ENCODE measurements around the gene RGPD8. TPM values are rescaled to one million over a fixed set of nuclear protein-coding genes. Genes with fewer than 3 reads are reported as not detected.
A peak's percentile ranks its signal among the peaks of the same experiment; 100 is the strongest.

Gene RGPD8
- total and polyA plus RNA-seq, 7 experiments from 2014 or later = 3.6 to 50.6 (median 27.8) TPM

GRCh38 chr2:112340475-112341267, 92.8 kb downstream of the RGPD8 start:
- ChIA-PET CTCF (no interaction called here), POLR2A (no interaction called here)
- H3K4me1 Mint-ChIP-seq = peaks cover 0 to 14% (median 0%) of the 10 kb centered on the region in 7 donors
- intact Hi-C loops (cut with micrococcal nuclease) = no loop called here
- H3K27me3 Mint-ChIP-seq = peaks cover 0 to 10% (median 0%) of the 10 kb centered on the region in 5 donors
- no peak overlapping the region for H3K27ac Mint-ChIP-seq
- peaks cover 0 to 3% (median 0%) of the 10 kb centered on the region in 11 donors for H3K9me3 Mint-ChIP-seq
- Histone ChIP-seq H3K4me3 (ENCODE audit: low read length) (no peak overlapping the region), H3K36me3 (ENCODE audit: control insufficient read depth in 2 of 3, insufficient read depth in 3 of 3, low read length in 3 of 3) (no peaks in the 10 kb centered on the region), H3K4me1 (ENCODE audit: control insufficient read depth in 2 of 2, insufficient read depth in 2 of 2, low read length in 2 of 2) (no peaks in the 10 kb centered on the region), H3K27ac (ENCODE audit: low read depth, low read length) (no peak overlapping the region), H3K27me3 (ENCODE audit: control insufficient read depth in 2 of 2, insufficient read depth in 2 of 2, low read length in 2 of 2) (no peaks in the 10 kb centered on the region), H3K9me3 (ENCODE audit: control insufficient read depth in 2 of 3, low read length in 3 of 3) (no peaks in the 10 kb centered on the region)
- H3K4me3 Mint-ChIP-seq = no peak overlapping the region
- H3K36me3 Mint-ChIP-seq = peaks cover 0 to 4% (median 0%) of the 10 kb centered on the region in 5 donors
- no peak for DNase-seq
- no peak for ATAC-seq

- CTCF ChIA-PET = no interaction called here
- H3K27ac Mint-ChIP-seq = no peak overlapping the region
- Histone ChIP-seq H3K4me3 (ENCODE audit: low read length) (no peak overlapping the region), H3K27ac (ENCODE audit: low read depth, low read length) (no peak overlapping the region), H3K36me3 (ENCODE audit: control insufficient read depth in 2 of 3, insufficient read depth in 3 of 3, low read length in 3 of 3) (no peaks in the 10 kb centered on the region), H3K4me1 (ENCODE audit: control insufficient read depth in 2 of 2, insufficient read depth in 2 of 2, low read length in 2 of 2) (no peaks in the 10 kb centered on the region), H3K9me3 (ENCODE audit: control insufficient read depth in 2 of 3, low read length in 3 of 3) (no peaks in the 10 kb centered on the region), H3K27me3 (ENCODE audit: control insufficient read depth in 2 of 2, insufficient read depth in 2 of 2, low read length in 2 of 2) (no peaks in the 10 kb centered on the region)
- H3K36me3 Mint-ChIP-seq = peaks cover 0 to 4% (median 0%) of the 10 kb centered on the region in 5 donors
- no peak overlapping the region for H3K4me3 Mint-ChIP-seq
- peaks cover 0 to 2% (median 0%) of the 10 kb centered on the region in 11 donors for H3K9me3 Mint-ChIP-seq
- peaks cover 0 to 14% (median 0%) of the 10 kb centered on the region in 7 donors for H3K4me1 Mint-ChIP-seq
- intact Hi-C loops (cut with micrococcal nuclease) = no loop called here
- POLR2A ChIA-PET = no interaction called here
- H3K27me3 Mint-ChIP-seq = peaks cover 0 to 10% (median 0%) of the 10 kb centered on the region in 5 donors
- DNase-seq (no peak), ATAC-seq (no peak)
Observed at GRCh38 chr2:112339986-112340385, 93.5 kb downstream of the RGPD8 start.

GRCh38 chr2:112335600-112335999, 97.8 kb downstream of the RGPD8 start:
- ChIA-PET CTCF (no interaction called here), POLR2A (no interaction called here)
- Histone ChIP-seq H3K27me3 (ENCODE audit: control insufficient read depth in 2 of 2, insufficient read depth in 2 of 2, low read length in 2 of 2) (no peaks in the 10 kb centered on the region), H3K4me1 (ENCODE audit: control insufficient read depth in 2 of 2, insufficient read depth in 2 of 2, low read length in 2 of 2) (no peaks in the 10 kb centered on the region), H3K4me3 (ENCODE audit: low read length) (no peak overlapping the region), H3K27ac (ENCODE audit: low read depth, low read length) (no peak overlapping the region), H3K9me3 (ENCODE audit: control insufficient read depth in 2 of 3, low read length in 3 of 3) (no peaks in the 10 kb centered on the region), H3K36me3 (ENCODE audit: control insufficient read depth in 2 of 3, insufficient read depth in 3 of 3, low read length in 3 of 3) (peaks cover 0 to 8% (median 0%) of the 10 kb centered on the region in 3 experiments)
- H3K9me3 Mint-ChIP-seq = no peaks in the 10 kb centered on the region
- no peak overlapping the region for H3K4me3 Mint-ChIP-seq
- peaks cover 0 to 5% (median 0%) of the 10 kb centered on the region in 5 donors for H3K27me3 Mint-ChIP-seq
- no peak for ATAC-seq
- intact Hi-C loops (cut with micrococcal nuclease) = no loop called here
- peaks cover 0 to 15% (median 8%) of the 10 kb centered on the region in 5 donors for H3K36me3 Mint-ChIP-seq
- peak overlapping the region in 1 of 9 donors; percentile 2 for H3K27ac Mint-ChIP-seq
- DNase-seq = no peak
- peaks cover 0 to 3% (median 0%) of the 10 kb centered on the region in 7 donors for H3K4me1 Mint-ChIP-seq

GRCh38 chr2:112332123-112332696, 101.2 kb downstream of the RGPD8 start:
- POLR2A ChIA-PET = no interaction called here
- H3K9me3 ChIP-seq (ENCODE audit: control insufficient read depth in 2 of 3, low read length in 3 of 3) = no peaks in the 10 kb centered on the region
- no peaks in the 10 kb centered on the region for H3K27me3 ChIP-seq (ENCODE audit: control insufficient read depth in 2 of 2, insufficient read depth in 2 of 2, low read length in 2 of 2)
- CTCF ChIA-PET = no interaction called here
- Mint-ChIP-seq H3K27me3 (no peaks in the 10 kb centered on the region), H3K27ac (no peak overlapping the region), H3K4me1 (peaks cover 0 to 3% (median 0%) of the 10 kb centered on the region in 7 donors), H3K4me3 (no peak overlapping the region), H3K36me3 (peaks cover 9 to 37% (median 22%) of the 10 kb centered on the region in 5 donors), H3K9me3 (peaks cover 0 to 5% (median 0%) of the 10 kb centered on the region in 11 donors)
- ATAC-seq (no peak), DNase-seq (no peak)
- peaks cover 0 to 14% (median 0%) of the 10 kb centered on the region in 3 experiments for H3K36me3 ChIP-seq (ENCODE audit: control insufficient read depth in 2 of 3, insufficient read depth in 3 of 3, low read length in 3 of 3)
- intact Hi-C loops (cut with micrococcal nuclease) = no loop called here
- H3K27ac ChIP-seq (ENCODE audit: low read depth, low read length) = no peak overlapping the region
- H3K4me1 ChIP-seq (ENCODE audit: control insufficient read depth in 2 of 2, insufficient read depth in 2 of 2, low read length in 2 of 2) = no peaks in the 10 kb centered on the region
- H3K4me3 ChIP-seq (ENCODE audit: low read length) = no peak overlapping the region

- Mint-ChIP-seq H3K36me3 (peaks cover 10 to 50% (median 29%) of the 10 kb centered on the region in 5 donors), H3K4me3 (no peak overlapping the region), H3K9me3 (peaks cover 0 to 5% (median 0%) of the 10 kb centered on the region in 11 donors), H3K4me1 (no peaks in the 10 kb centered on the region), H3K27me3 (no peaks in the 10 kb centered on the region), H3K27ac (no peak overlapping the region)
- intact Hi-C loops (cut with micrococcal nuclease) = no loop called here
- Histone ChIP-seq H3K27me3 (ENCODE audit: control insufficient read depth in 2 of 2, insufficient read depth in 2 of 2, low read length in 2 of 2) (no peaks in the 10 kb centered on the region), H3K36me3 (ENCODE audit: control insufficient read depth in 2 of 3, insufficient read depth in 3 of 3, low read length in 3 of 3) (peaks cover 0 to 28% (median 0%) of the 10 kb centered on the region in 3 experiments), H3K4me1 (ENCODE audit: control insufficient read depth in 2 of 2, insufficient read depth in 2 of 2, low read length in 2 of 2) (no peaks in the 10 kb centered on the region), H3K27ac (ENCODE audit: low read depth, low read length) (no peak overlapping the region), H3K4me3 (ENCODE audit: low read length) (no peak overlapping the region), H3K9me3 (ENCODE audit: control insufficient read depth in 2 of 3, low read length in 3 of 3) (no peaks in the 10 kb centered on the region)
- ATAC-seq (no peak), DNase-seq (no peak)
- POLR2A ChIA-PET = no interaction called here
- CTCF ChIA-PET = no interaction called here
Observed at GRCh38 chr2:112322919-112323318, 110.5 kb downstream of the RGPD8 start.

- no peaks in the 10 kb centered on the region for H3K9me3 Mint-ChIP-seq
- POLR2A ChIA-PET = interaction anchor here (0.6 kb wide), 1 partner anchor 31 kb away, joined by 3 read pairs; no protein-coding TSS in a partner anchor
- H3K4me1 ChIP-seq (ENCODE audit: control insufficient read depth in 2 of 2, insufficient read depth in 2 of 2, low read length in 2 of 2) = no peaks in the 10 kb centered on the region
- DNase-seq (no peak), ATAC-seq (no peak)
- no peak overlapping the region for H3K27ac Mint-ChIP-seq
- no peak overlapping the region for H3K4me3 Mint-ChIP-seq
- H3K36me3 ChIP-seq (ENCODE audit: control insufficient read depth in 2 of 3, insufficient read depth in 3 of 3, low read length in 3 of 3) = peaks cover 0 to 26% (median 0%) of the 10 kb centered on the region in 3 experiments
- intact Hi-C loops (cut with micrococcal nuclease) = no loop called here
- H3K4me3 ChIP-seq (ENCODE audit: low read length) = no peak overlapping the region
- CTCF ChIA-PET = no interaction called here
- peaks cover 4 to 41% (median 23%) of the 10 kb centered on the region in 5 donors for H3K36me3 Mint-ChIP-seq
- no peaks in the 10 kb centered on the region for H3K27me3 ChIP-seq (ENCODE audit: control insufficient read depth in 2 of 2, insufficient read depth in 2 of 2, low read length in 2 of 2)
- no peak overlapping the region for H3K27ac ChIP-seq (ENCODE audit: low read depth, low read length)
- H3K9me3 ChIP-seq (ENCODE audit: control insufficient read depth in 2 of 3, low read length in 3 of 3) = no peaks in the 10 kb centered on the region
- no peaks in the 10 kb centered on the region for H3K27me3 Mint-ChIP-seq
- H3K4me1 Mint-ChIP-seq = no peaks in the 10 kb centered on the region
Observed at GRCh38 chr2:112321375-112322320, 111.8 kb downstream of the RGPD8 start.
